Mesenteric fat pad (tissue), 1 donor: Measurements from ENCODE around the gene IQCF5. TPM values are rescaled to one million over a fixed set of nuclear protein-coding genes. Genes with fewer than 3 reads are reported as not detected.
"Not testable (repeated sequence)": the region's sequence is repeated elsewhere in the genome, so short reads cannot be mapped to it uniquely, and the experiment has no call there.

Experiments used
- DNase-seq: peaks from one replicate; pipeline ENCODE4 v3.0.0-alpha.2; 2020; ENCODE audit warnings: low spot score
- long read RNA-seq: library from polyadenylated mRNA; unstranded; transcript quantifications from one replicate; pipeline ENCODE4 v2.0.0, GENCODE V29; 2020
- total RNA-seq: library from RNA; stranded (reverse); fragmentation: NEBNext Ultra II Directional; extraction: Animal tissue kit (Norgen Biotek cat#: 25700); gene quantifications from one replicate; pipeline ENCODE4 v1.2.1, GENCODE V29; 2021
- donor health status: DM: yes; HTN: yes; CAD: no.

IQCF5 gene
- total RNA-seq = not detected
- long read RNA-seq = 0 reads

- DNase-seq = no peak
Measured at GRCh38 chr3:51875501-51875900, at the start of gene IQCF5. TSS of gene IQCF5 (minus strand) at chr3:51875601. CDS start at chr3:51875531, 70 bp downstream.

- DNase-seq = peak; percentile 53
Measured at GRCh38 chr3:51921081-51921578, 45.7 kb upstream of the IQCF5 start.

GRCh38 chr3:51916418-51916817 is 41.0 kb upstream of the IQCF5 start:
- DNase-seq = no peak

GRCh38 chr3:51908026-51908425 is 32.6 kb upstream of the IQCF5 start:
- no peak for DNase-seq

GRCh38 chr3:51904034-51904823 is 28.8 kb upstream of the IQCF5 start:
- no peak for DNase-seq

GRCh38 chr3:51902361-51902760 is 27.0 kb upstream of the IQCF5 start:
- DNase-seq = not testable (repeated sequence)

- DNase-seq = not testable (repeated sequence)
Measured at GRCh38 chr3:51900043-51900442, 24.6 kb upstream of the IQCF5 start.

GRCh38 chr3:51897391-51897790 is 22.0 kb upstream of the IQCF5 start:
- no peak for DNase-seq

- peak; percentile 33 for DNase-seq
Measured at GRCh38 chr3:51896607-51897305, 21.4 kb upstream of the IQCF5 start.

GRCh38 chr3:51894939-51895338 is 19.5 kb upstream of the IQCF5 start:
- peak; percentile 57 for DNase-seq

GRCh38 chr3:51894391-51894790 is 19.0 kb upstream of the IQCF5 start:
- DNase-seq = no peak

- no peak for DNase-seq
Measured at GRCh38 chr3:51891242-51892039, 16.0 kb upstream of the IQCF5 start.

GRCh38 chr3:51888463-51889105 is 13.2 kb upstream of the IQCF5 start:
- no peak for DNase-seq

GRCh38 chr3:51887620-51888019 is 12.2 kb upstream of the IQCF5 start:
- no peak for DNase-seq

GRCh38 chr3:51886447-51886846 is 11.0 kb upstream of the IQCF5 start:
- no peak for DNase-seq

GRCh38 chr3:51879937-51880336 is 4.5 kb upstream of the IQCF5 start:
- DNase-seq = no peak

- DNase-seq = no peak
Measured at GRCh38 chr3:51876186-51876585, 785 bp upstream of the IQCF5 start.

- DNase-seq = no peak
Measured at GRCh38 chr3:51874889-51875288, 512 bp downstream of the IQCF5 start.

- DNase-seq = no peak
Measured at GRCh38 chr3:51874411-51874810, 990 bp downstream of the IQCF5 start.

- no peak for DNase-seq
Measured at GRCh38 chr3:51873876-51874275, 1.5 kb downstream of the IQCF5 start.

GRCh38 chr3:51873253-51873766 is 2.1 kb downstream of the IQCF5 start:
- DNase-seq = no peak
